ENCODE measurements around the gene ADGRV1.

The ADGRV1 gene

GRCh38 chr5:90878081-90878480, 319.5 kb downstream of the ADGRV1 start:
- no peaks in the 10 kb centered on the region for H3K27me3 ChIP-seq (ENCODE audit: insufficient read depth, low read length)
- H3K9me3 ChIP-seq (ENCODE audit: insufficient read depth, low read depth, low read length), result no peaks in the 10 kb centered on the region
- peaks cover 0 to 4% of the 10 kb centered on the region in 2 experiments for H3K4me1 ChIP-seq (ENCODE audit: control insufficient read depth in 1 of 2, insufficient read depth in 2 of 2, low read length in 2 of 2)
- H3K14ac ChIP-seq (ENCODE audit: low read length), result no peak overlapping the region
- H3K4ac ChIP-seq (ENCODE audit: low read depth, low read length), result no peak overlapping the region
- H3K23ac ChIP-seq (ENCODE audit: low read length), result no peak overlapping the region
- no peak overlapping the region for H2BK5ac ChIP-seq (ENCODE audit: low read depth, low read length, poor library complexity)
- no peak overlapping the region for H3K4me2 ChIP-seq (ENCODE audit: low read length)
- no peak overlapping the region for H2AK5ac ChIP-seq (ENCODE audit: low read length)
- no peak overlapping the region for H4K12ac ChIP-seq (ENCODE audit: low read depth, low read length)
- no peaks in the 10 kb centered on the region for H3K36me3 ChIP-seq (ENCODE audit: control insufficient read depth in 1 of 2, insufficient read depth in 2 of 2, low read length in 2 of 2)
- no CpG with 5 or more reads among the region's 7 CpGs for WGBS (ENCODE audit: extremely low coverage, insufficient coverage, insufficient read length)
- H2AFZ ChIP-seq (ENCODE audit: insufficient read depth, low read length, poor library complexity), result no peak overlapping the region
- no peak overlapping the region for H3K18ac ChIP-seq (ENCODE audit: low read length)
- H4K91ac ChIP-seq (ENCODE audit: low read depth, low read length), result no peak overlapping the region
- DNase-seq, result no peak
- no peak overlapping the region for H2BK120ac ChIP-seq (ENCODE audit: insufficient read depth, low read length, poor library complexity)
- H3K79me2 ChIP-seq (ENCODE audit: control insufficient read depth, insufficient read depth, low read length, poor library complexity), result no peaks in the 10 kb centered on the region
- H4K8ac ChIP-seq (ENCODE audit: low read depth, low read length), result no peak overlapping the region
- H2BK12ac ChIP-seq (ENCODE audit: low read length), result no peak overlapping the region
- H3K79me1 ChIP-seq (ENCODE audit: low read length), result no peaks in the 10 kb centered on the region
- no peak overlapping the region for H3K4me3 ChIP-seq (ENCODE audit: low read depth, low read length)
- H3K27ac ChIP-seq (ENCODE audit: low read depth, low read length), result no peak overlapping the region
- H3K9ac ChIP-seq (ENCODE audit: low read length), result no peak overlapping the region

GRCh38 chr5:90878549-90879196, 320.1 kb downstream of the ADGRV1 start:
- H4K12ac ChIP-seq (ENCODE audit: low read depth, low read length), result no peak overlapping the region
- H2BK120ac ChIP-seq (ENCODE audit: insufficient read depth, low read length, poor library complexity), result no peak overlapping the region
- no peak overlapping the region for H2BK5ac ChIP-seq (ENCODE audit: low read depth, low read length, poor library complexity)
- H3K79me2 ChIP-seq (ENCODE audit: control insufficient read depth, insufficient read depth, low read length, poor library complexity), result no peaks in the 10 kb centered on the region
- no peaks in the 10 kb centered on the region for H3K79me1 ChIP-seq (ENCODE audit: low read length)
- H3K14ac ChIP-seq (ENCODE audit: low read length), result no peak overlapping the region
- no peak overlapping the region for H2BK12ac ChIP-seq (ENCODE audit: low read length)
- H2AFZ ChIP-seq (ENCODE audit: insufficient read depth, low read length, poor library complexity), result no peak overlapping the region
- H3K23ac ChIP-seq (ENCODE audit: low read length), result no peak overlapping the region
- H4K91ac ChIP-seq (ENCODE audit: low read depth, low read length), result no peak overlapping the region
- H2AK5ac ChIP-seq (ENCODE audit: low read length), result no peak overlapping the region
- H3K27me3 ChIP-seq (ENCODE audit: insufficient read depth, low read length), result no peaks in the 10 kb centered on the region
- WGBS (ENCODE audit: extremely low coverage, insufficient coverage, insufficient read length), result no CpG with 5 or more reads among the region's 3 CpGs
- no peak overlapping the region for H3K4ac ChIP-seq (ENCODE audit: low read depth, low read length)
- DNase-seq, result peak; percentile 46 to 84
- no peak overlapping the region for H4K8ac ChIP-seq (ENCODE audit: low read depth, low read length)
- peaks cover 0 to 4% of the 10 kb centered on the region in 2 experiments for H3K4me1 ChIP-seq (ENCODE audit: control insufficient read depth in 1 of 2, insufficient read depth in 2 of 2, low read length in 2 of 2)
- no peaks in the 10 kb centered on the region for H3K36me3 ChIP-seq (ENCODE audit: control insufficient read depth in 1 of 2, insufficient read depth in 2 of 2, low read length in 2 of 2)
- H3K9ac ChIP-seq (ENCODE audit: low read length), result no peak overlapping the region
- H3K4me2 ChIP-seq (ENCODE audit: low read length), result no peak overlapping the region
- H3K4me3 ChIP-seq (ENCODE audit: low read depth, low read length), result no peak overlapping the region
- H3K9me3 ChIP-seq (ENCODE audit: insufficient read depth, low read depth, low read length), result no peaks in the 10 kb centered on the region
- no peak overlapping the region for H3K18ac ChIP-seq (ENCODE audit: low read length)
- no peak overlapping the region for H3K27ac ChIP-seq (ENCODE audit: low read depth, low read length)

GRCh38 chr5:90881626-90882150, 323.1 kb downstream of the ADGRV1 start:
- Histone ChIP-seq H4K91ac (ENCODE audit: low read depth, low read length) (no peak overlapping the region), H2AK5ac (ENCODE audit: low read length) (no peak overlapping the region), H3K4me2 (ENCODE audit: low read length) (no peak overlapping the region), H4K12ac (ENCODE audit: low read depth, low read length) (no peak overlapping the region), H3K36me3 (ENCODE audit: control insufficient read depth in 1 of 2, insufficient read depth in 2 of 2, low read length in 2 of 2) (no peaks in the 10 kb centered on the region), H3K4ac (ENCODE audit: low read depth, low read length) (no peak overlapping the region), H3K79me1 (ENCODE audit: low read length) (no peaks in the 10 kb centered on the region), H4K8ac (ENCODE audit: low read depth, low read length) (no peak overlapping the region), H3K79me2 (ENCODE audit: control insufficient read depth, insufficient read depth, low read length, poor library complexity) (no peaks in the 10 kb centered on the region), H2BK120ac (ENCODE audit: insufficient read depth, low read length, poor library complexity) (no peak overlapping the region), H3K27ac (ENCODE audit: low read depth, low read length) (no peak overlapping the region), H3K14ac (ENCODE audit: low read length) (no peak overlapping the region), H2BK12ac (ENCODE audit: low read length) (no peak overlapping the region), H2BK5ac (ENCODE audit: low read depth, low read length, poor library complexity) (no peak overlapping the region), H3K27me3 (ENCODE audit: insufficient read depth, low read length) (no peaks in the 10 kb centered on the region), H3K23ac (ENCODE audit: low read length) (no peak overlapping the region), H3K9me3 (ENCODE audit: insufficient read depth, low read depth, low read length) (no peaks in the 10 kb centered on the region), H3K4me3 (ENCODE audit: low read depth, low read length) (no peak overlapping the region), H2AFZ (ENCODE audit: insufficient read depth, low read length, poor library complexity) (no peak overlapping the region), H3K9ac (ENCODE audit: low read length) (no peak overlapping the region), H3K4me1 (ENCODE audit: control insufficient read depth in 1 of 2, insufficient read depth in 2 of 2, low read length in 2 of 2) (peaks cover 0 to 4% of the 10 kb centered on the region in 2 experiments), H3K18ac (ENCODE audit: low read length) (no peak overlapping the region)
- 88% methylated on average over 1 of the region's 3 CpGs for WGBS (ENCODE audit: extremely low coverage, insufficient coverage, insufficient read length)
- no peak for DNase-seq

DNA sequence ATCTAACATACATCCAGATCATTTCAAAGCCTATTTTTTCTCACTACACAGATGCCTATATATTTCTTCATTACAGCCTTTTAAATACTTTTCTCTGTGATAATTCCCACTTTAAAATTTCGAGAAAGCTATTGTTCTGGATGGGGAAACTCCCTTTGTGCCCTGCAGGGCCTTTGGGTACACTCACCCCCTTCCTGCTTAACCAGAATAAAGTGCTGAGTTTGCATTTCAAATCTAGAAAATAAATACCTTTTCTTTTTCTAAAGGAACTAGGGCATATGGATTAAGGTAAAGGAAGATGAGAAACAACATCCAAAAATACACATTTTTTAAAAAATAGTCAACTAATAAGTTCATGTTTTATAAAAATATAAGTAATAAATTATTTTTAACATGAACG, 323.9 kb downstream of the ADGRV1 start:
- H3K79me2 ChIP-seq (ENCODE audit: control insufficient read depth, insufficient read depth, low read length, poor library complexity), result no peaks in the 10 kb centered on the region
- H4K91ac ChIP-seq (ENCODE audit: low read depth, low read length), result no peak overlapping the region
- WGBS (ENCODE audit: extremely low coverage, insufficient coverage, insufficient read length), result no CpG with 5 or more reads among the region's 2 CpGs
- no peak overlapping the region for H3K4me3 ChIP-seq (ENCODE audit: low read depth, low read length)
- H4K8ac ChIP-seq (ENCODE audit: low read depth, low read length), result no peak overlapping the region
- no peaks in the 10 kb centered on the region for H3K9me3 ChIP-seq (ENCODE audit: insufficient read depth, low read depth, low read length)
- no peak overlapping the region for H4K12ac ChIP-seq (ENCODE audit: low read depth, low read length)
- no peak overlapping the region for H3K9ac ChIP-seq (ENCODE audit: low read length)
- H3K27me3 ChIP-seq (ENCODE audit: insufficient read depth, low read length), result no peaks in the 10 kb centered on the region
- no peak overlapping the region for H2BK12ac ChIP-seq (ENCODE audit: low read length)
- no peak overlapping the region for H2BK5ac ChIP-seq (ENCODE audit: low read depth, low read length, poor library complexity)
- no peaks in the 10 kb centered on the region for H3K36me3 ChIP-seq (ENCODE audit: control insufficient read depth in 1 of 2, insufficient read depth in 2 of 2, low read length in 2 of 2)
- H3K18ac ChIP-seq (ENCODE audit: low read length), result no peak overlapping the region
- no peak overlapping the region for H3K4me2 ChIP-seq (ENCODE audit: low read length)
- no peak overlapping the region for H3K23ac ChIP-seq (ENCODE audit: low read length)
- no peak overlapping the region for H2BK120ac ChIP-seq (ENCODE audit: insufficient read depth, low read length, poor library complexity)
- H3K79me1 ChIP-seq (ENCODE audit: low read length), result no peaks in the 10 kb centered on the region
- H2AK5ac ChIP-seq (ENCODE audit: low read length), result no peak overlapping the region
- H3K27ac ChIP-seq (ENCODE audit: low read depth, low read length), result no peak overlapping the region
- no peak overlapping the region for H3K14ac ChIP-seq (ENCODE audit: low read length)
- no peak for DNase-seq
- no peak overlapping the region for H2AFZ ChIP-seq (ENCODE audit: insufficient read depth, low read length, poor library complexity)
- peaks cover 0 to 4% of the 10 kb centered on the region in 2 experiments for H3K4me1 ChIP-seq (ENCODE audit: control insufficient read depth in 1 of 2, insufficient read depth in 2 of 2, low read length in 2 of 2)
- H3K4ac ChIP-seq (ENCODE audit: low read depth, low read length), result no peak overlapping the region

Data from trophoblast cell (in vitro differentiated cells and primary cell).